ENCODE measurements around the gene THUMPD3.

Gene THUMPD3

DNA sequence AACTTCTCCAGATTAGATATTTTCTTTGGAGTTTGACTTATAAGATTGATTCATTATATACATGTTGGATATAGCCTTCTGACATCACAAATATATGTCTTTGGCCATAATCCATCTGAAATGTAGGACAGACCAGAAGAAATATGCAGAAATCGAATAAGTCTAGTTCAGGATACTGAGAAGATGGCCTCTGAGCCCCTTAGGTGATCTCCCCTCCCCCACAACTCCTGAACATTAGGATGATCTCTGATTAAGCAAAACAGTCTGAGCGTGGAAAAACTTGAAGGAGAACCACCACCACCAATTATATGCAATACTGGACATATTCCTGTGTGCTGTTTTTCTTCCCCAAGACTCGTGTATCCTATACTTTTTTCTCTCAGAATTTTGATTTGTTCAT lies 37.8 kb downstream of the THUMPD3 start:
- TF ChIP-seq, protein P1, sequence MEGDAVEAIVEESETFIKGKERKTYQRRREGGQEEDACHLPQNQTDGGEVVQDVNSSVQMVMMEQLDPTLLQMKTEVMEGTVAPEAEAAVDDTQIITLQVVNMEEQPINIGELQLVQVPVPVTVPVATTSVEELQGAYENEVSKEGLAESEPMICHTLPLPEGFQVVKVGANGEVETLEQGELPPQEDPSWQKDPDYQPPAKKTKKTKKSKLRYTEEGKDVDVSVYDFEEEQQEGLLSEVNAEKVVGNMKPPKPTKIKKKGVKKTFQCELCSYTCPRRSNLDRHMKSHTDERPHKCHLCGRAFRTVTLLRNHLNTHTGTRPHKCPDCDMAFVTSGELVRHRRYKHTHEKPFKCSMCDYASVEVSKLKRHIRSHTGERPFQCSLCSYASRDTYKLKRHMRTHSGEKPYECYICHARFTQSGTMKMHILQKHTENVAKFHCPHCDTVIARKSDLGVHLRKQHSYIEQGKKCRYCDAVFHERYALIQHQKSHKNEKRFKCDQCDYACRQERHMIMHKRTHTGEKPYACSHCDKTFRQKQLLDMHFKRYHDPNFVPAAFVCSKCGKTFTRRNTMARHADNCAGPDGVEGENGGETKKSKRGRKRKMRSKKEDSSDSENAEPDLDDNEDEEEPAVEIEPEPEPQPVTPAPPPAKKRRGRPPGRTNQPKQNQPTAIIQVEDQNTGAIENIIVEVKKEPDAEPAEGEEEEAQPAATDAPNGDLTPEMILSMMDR (IDR thresholded peaks at IDR 0.05; ENCODE audit: borderline replicate concordance, insufficient read depth, low read depth, low read length) = no peak
- peak overlapping the region; percentile 22 for H3K4me3 ChIP-seq (ENCODE audit: low read depth, low read length)

GRCh38 chr3:9401986-9402385 lies 39.1 kb downstream of the THUMPD3 start:
- no peak overlapping the region for H3K4me3 ChIP-seq (ENCODE audit: low read depth, low read length)
- TF ChIP-seq, protein P1 (IDR thresholded peaks at IDR 0.05; ENCODE audit: borderline replicate concordance, insufficient read depth, low read depth, low read length) = no peak

GRCh38 chr3:9402410-9403228 lies 39.8 kb downstream of the THUMPD3 start:
- TF ChIP-seq, protein P1 (IDR thresholded peaks at IDR 0.05; ENCODE audit: borderline replicate concordance, insufficient read depth, low read depth, low read length) = no peak
- no peak overlapping the region for H3K4me3 ChIP-seq (ENCODE audit: low read depth, low read length)

GRCh38 chr3:9403463-9403862 lies 40.6 kb downstream of the THUMPD3 start:
- TF ChIP-seq, protein P1 (IDR thresholded peaks at IDR 0.05; ENCODE audit: borderline replicate concordance, insufficient read depth, low read depth, low read length) = no peak
- H3K4me3 ChIP-seq (ENCODE audit: low read depth, low read length) = no peak overlapping the region

DNA sequence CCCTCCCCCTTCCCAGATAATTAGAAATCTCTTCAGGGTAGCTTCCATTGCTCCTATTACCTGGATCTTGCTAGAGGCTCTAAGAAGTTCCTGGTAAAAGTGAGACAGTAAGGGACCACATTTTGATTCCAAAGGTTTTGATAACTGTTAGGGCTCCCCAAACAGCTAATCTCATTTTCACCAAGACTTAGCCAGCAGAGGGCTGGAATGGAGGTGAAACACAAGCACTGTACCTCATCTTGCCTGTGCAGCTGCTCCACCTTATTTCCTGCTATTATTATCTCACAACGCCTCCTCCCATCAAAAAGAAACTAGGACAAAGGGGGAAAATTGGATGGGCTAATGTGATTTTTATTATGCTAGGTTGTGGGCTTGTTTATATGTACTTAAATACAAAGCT lies 41.8 kb downstream of the THUMPD3 start:
- TF ChIP-seq, protein P1 (IDR thresholded peaks at IDR 0.05; ENCODE audit: borderline replicate concordance, insufficient read depth, low read depth, low read length) = peak; percentile 28; the same call in 1 of the 2 replicates
- no peak overlapping the region for H3K4me3 ChIP-seq (ENCODE audit: low read depth, low read length)

GRCh38 chr3:9405756-9406155 lies 42.9 kb downstream of the THUMPD3 start:
- TF ChIP-seq, protein P1 (IDR thresholded peaks at IDR 0.05; ENCODE audit: borderline replicate concordance, insufficient read depth, low read depth, low read length) = no peak
- no peak overlapping the region for H3K4me3 ChIP-seq (ENCODE audit: low read depth, low read length)
